ENCODE data around the gene CNDP1. TPM values are rescaled to one million over a fixed set of nuclear protein-coding genes. Genes with fewer than 3 reads are reported as not detected.

Gene CNDP1
- total RNA-seq, 2 experiments from 2014 or later: not detected

DNA sequence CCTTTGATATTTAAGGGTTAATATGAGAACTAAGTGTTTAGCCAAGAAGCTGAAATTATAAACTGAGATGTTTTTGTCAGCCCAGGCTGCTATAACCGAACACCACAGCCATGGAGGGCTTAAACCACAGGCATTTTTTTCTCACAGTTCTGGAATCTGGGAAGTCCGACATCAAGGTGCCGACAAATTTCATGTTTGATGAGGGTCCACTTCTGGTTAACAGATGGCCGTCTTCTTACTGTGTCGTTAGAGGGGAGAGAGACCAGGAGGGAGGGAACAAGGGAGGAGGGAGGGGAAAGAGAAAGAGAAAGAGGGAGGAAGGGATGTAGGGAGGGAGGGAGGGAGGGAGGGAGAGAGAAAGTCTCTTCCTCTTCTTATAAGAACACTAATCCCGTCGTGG, 44.6 kb upstream of the CNDP1 start:
- POLR2A ChIA-PET: no interaction called here
- no peak for ATAC-seq
- H3K27ac Mint-ChIP-seq: no peak overlapping the region

DNA sequence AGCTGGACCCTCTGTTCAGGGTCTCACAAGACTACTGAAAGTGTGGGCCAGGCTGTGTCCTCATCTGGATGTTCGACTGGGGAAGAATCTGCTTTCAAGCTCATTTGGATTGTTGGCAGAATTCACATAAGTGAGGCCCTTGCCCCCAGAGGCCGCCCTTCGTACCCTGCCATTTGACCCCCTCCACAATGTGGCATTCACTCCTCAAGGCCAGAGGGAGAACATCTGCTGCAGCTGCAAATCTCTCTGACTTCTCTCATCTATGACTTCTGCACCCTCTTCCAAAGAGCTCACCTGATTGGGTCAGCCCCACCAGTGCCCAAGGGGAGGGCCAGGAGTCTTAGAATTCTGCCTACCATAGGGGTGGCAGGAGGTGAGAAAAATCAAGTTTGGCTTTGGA, 42.0 kb upstream of the CNDP1 start:
- H3K36me3 Mint-ChIP-seq (ENCODE audit: low read depth): peaks cover under 1% of the 10 kb centered on the region
- ChIA-PET CTCF (interaction anchor here (1.1 to 11.5 kb wide), 5 partner anchors 16 to 150 kb away, joined by 3 to 198 read pairs (median 11); no protein-coding TSS in a partner anchor), POLR2A (no interaction called here)
- DNase-seq (no peak), ATAC-seq (no peak)
- no peak overlapping the region for H3K27ac Mint-ChIP-seq
- peaks cover 8% of the 10 kb centered on the region for H3K4me1 Mint-ChIP-seq (ENCODE audit: low read depth)
- TF ChIP-seq, protein P1, sequence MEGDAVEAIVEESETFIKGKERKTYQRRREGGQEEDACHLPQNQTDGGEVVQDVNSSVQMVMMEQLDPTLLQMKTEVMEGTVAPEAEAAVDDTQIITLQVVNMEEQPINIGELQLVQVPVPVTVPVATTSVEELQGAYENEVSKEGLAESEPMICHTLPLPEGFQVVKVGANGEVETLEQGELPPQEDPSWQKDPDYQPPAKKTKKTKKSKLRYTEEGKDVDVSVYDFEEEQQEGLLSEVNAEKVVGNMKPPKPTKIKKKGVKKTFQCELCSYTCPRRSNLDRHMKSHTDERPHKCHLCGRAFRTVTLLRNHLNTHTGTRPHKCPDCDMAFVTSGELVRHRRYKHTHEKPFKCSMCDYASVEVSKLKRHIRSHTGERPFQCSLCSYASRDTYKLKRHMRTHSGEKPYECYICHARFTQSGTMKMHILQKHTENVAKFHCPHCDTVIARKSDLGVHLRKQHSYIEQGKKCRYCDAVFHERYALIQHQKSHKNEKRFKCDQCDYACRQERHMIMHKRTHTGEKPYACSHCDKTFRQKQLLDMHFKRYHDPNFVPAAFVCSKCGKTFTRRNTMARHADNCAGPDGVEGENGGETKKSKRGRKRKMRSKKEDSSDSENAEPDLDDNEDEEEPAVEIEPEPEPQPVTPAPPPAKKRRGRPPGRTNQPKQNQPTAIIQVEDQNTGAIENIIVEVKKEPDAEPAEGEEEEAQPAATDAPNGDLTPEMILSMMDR (IDR thresholded peaks at IDR 0.05): no peak
- H3K27me3 Mint-ChIP-seq: no peaks in the 10 kb centered on the region
- no peak overlapping the region for H3K4me3 Mint-ChIP-seq
- no peaks in the 10 kb centered on the region for H3K9me3 Mint-ChIP-seq
- intact Hi-C loops (cut with micrococcal nuclease): loop anchor here (5.0 to 10.0 kb wide), 2 partner anchors 103 to 295 kb away; partner anchors contain the start of gene ZNF407

More for the DNA sequence above, 44.6 kb upstream of the CNDP1 start:
- Mint-ChIP-seq H3K9me3 (no peaks in the 10 kb centered on the region), H3K4me3 (no peak overlapping the region), H3K36me3 (ENCODE audit: low read depth) (no peaks in the 10 kb centered on the region), H3K27me3 (no peaks in the 10 kb centered on the region), H3K4me1 (ENCODE audit: low read depth) (peaks cover 16% of the 10 kb centered on the region)
- DNase-seq: no peak
- TF ChIP-seq, protein P1 (IDR thresholded peaks at IDR 0.05): no peak
- CTCF ChIA-PET: interaction anchor here (11.5 kb wide), 1 partner anchor 138 kb away, joined by 198 read pairs; no protein-coding TSS in a partner anchor
- intact Hi-C loops (cut with micrococcal nuclease): loop anchor here (5.0 to 10.0 kb wide), 2 partner anchors 105 to 292 kb away; partner anchors contain the start of gene ZNF407

DNA sequence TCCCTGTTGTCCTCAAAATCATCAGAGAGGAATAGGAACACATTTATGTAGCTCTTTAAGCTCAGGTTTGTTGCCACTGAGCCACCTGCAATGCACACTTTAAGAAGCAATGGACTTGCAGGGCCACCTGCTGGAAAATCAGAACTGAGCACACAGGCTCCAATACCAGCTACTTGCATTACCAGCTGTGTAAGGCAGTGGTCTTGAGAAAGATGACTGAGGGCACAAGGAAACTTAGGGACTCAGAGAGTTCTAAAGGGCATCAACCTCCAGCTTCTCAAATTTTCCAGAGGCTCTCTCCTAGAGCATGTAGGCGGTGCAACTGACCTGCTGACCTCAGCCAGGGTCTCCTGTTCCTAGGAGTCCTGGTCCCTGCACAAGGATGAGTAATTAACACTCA, 40.6 kb upstream of the CNDP1 start:
- H3K9me3 Mint-ChIP-seq: no peaks in the 10 kb centered on the region
- TF ChIP-seq, protein P1 (IDR thresholded peaks at IDR 0.05): peak; percentile 68
- no peak overlapping the region for H3K27ac Mint-ChIP-seq
- DNase-seq: peak; percentile 70
- peaks cover 23% of the 10 kb centered on the region for H3K4me1 Mint-ChIP-seq (ENCODE audit: low read depth)
- H3K27me3 Mint-ChIP-seq: no peaks in the 10 kb centered on the region
- intact Hi-C loops (cut with micrococcal nuclease): loop anchor here (1.0 to 10.0 kb wide), 3 partner anchors 101 to 296 kb away; partner anchors contain the start of gene ZNF407
- ChIA-PET POLR2A (interaction anchor here (1.4 kb wide), 1 partner anchor 94 kb away, joined by 3 read pairs; no protein-coding TSS in a partner anchor), CTCF (interaction anchor here (0.6 to 11.5 kb wide), 39 partner anchors 9 to 411 kb away, joined by 3 to 198 read pairs (median 4); no protein-coding TSS in a partner anchor)
- peak; percentile 21 for ATAC-seq
- no peak overlapping the region for H3K4me3 Mint-ChIP-seq
- peaks cover 9% of the 10 kb centered on the region for H3K36me3 Mint-ChIP-seq (ENCODE audit: low read depth)

DNA sequence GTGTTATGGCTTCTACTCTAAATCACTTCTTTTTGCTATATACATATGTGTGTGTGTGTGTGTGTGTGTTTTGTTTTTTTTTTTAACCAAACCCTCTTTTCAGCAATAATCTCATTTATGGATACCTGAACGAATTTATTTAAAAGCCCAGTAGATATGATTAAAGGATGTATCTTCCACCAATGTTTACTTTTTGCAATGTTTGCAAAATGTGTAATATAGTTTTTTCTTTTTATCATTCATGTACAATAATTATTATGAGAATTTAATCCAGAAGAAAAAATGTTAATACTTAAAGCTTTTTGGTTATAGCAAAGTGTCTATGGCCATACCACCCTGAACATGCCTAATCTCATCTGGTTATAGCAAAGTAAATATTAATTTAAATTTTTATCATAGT, 39.8 kb upstream of the CNDP1 start:
- H3K27ac Mint-ChIP-seq: no peak overlapping the region

More for the DNA sequence above, 39.8 kb upstream of the CNDP1 start:
- no peaks in the 10 kb centered on the region for H3K27me3 Mint-ChIP-seq
- no peak for DNase-seq
- intact Hi-C loops (cut with micrococcal nuclease): loop anchor here (5.0 to 10.0 kb wide), 2 partner anchors 100 to 297 kb away; partner anchors contain the start of gene ZNF407
- no peak for ATAC-seq
- peak overlapping the region; percentile 14 for H3K4me3 Mint-ChIP-seq
- H3K36me3 Mint-ChIP-seq (ENCODE audit: low read depth): peaks cover 14% of the 10 kb centered on the region
- TF ChIP-seq, protein P1 (IDR thresholded peaks at IDR 0.05): no peak
- peaks cover 30% of the 10 kb centered on the region for H3K4me1 Mint-ChIP-seq (ENCODE audit: low read depth)
- CTCF ChIA-PET: interaction anchor here (0.6 to 11.5 kb wide), 8 partner anchors 10 to 295 kb away, joined by 3 to 198 read pairs (median 12); no protein-coding TSS in a partner anchor
- POLR2A ChIA-PET: no interaction called here
- no peaks in the 10 kb centered on the region for H3K9me3 Mint-ChIP-seq
